ENCODE measurements around the gene MPC1L. TPM values are rescaled to one million over a fixed set of nuclear protein-coding genes. Genes with fewer than 3 reads are reported as not detected.

The MPC1L gene
- total RNA-seq, 1 donor from 2014 or later = not detected

GRCh38 chrX:40622479-40623138 is 619 bp upstream of the MPC1L start:
- no peaks in the 10 kb centered on the region for H3K36me3 Mint-ChIP-seq
- no peak for DNase-seq (ENCODE audit: low spot score in 2 of 2, unreplicated experiment in 2 of 2)
- TF ChIP-seq CTCF (IDR thresholded peaks at IDR 0.05; ENCODE audit: unreplicated experiment) = no peak
- no peaks in the 10 kb centered on the region for H3K27me3 Mint-ChIP-seq (ENCODE audit: low read depth)
- H3K9me3 Mint-ChIP-seq = peaks cover 23% of the 10 kb centered on the region
- no peak overlapping the region for H3K4me3 Mint-ChIP-seq
- no peaks in the 10 kb centered on the region for H3K4me1 Mint-ChIP-seq
- H3K27ac Mint-ChIP-seq = no peak overlapping the region

GRCh38 chrX:40623665-40624064 is 437 bp downstream of the MPC1L start:
- no peaks in the 10 kb centered on the region for H3K4me1 Mint-ChIP-seq
- peaks cover 25% of the 10 kb centered on the region for H3K9me3 Mint-ChIP-seq
- H3K4me3 Mint-ChIP-seq = no peak overlapping the region
- no peak for TF ChIP-seq CTCF (IDR thresholded peaks at IDR 0.05; ENCODE audit: unreplicated experiment)
- no peak overlapping the region for H3K27ac Mint-ChIP-seq
- H3K27me3 Mint-ChIP-seq (ENCODE audit: low read depth) = no peaks in the 10 kb centered on the region
- peaks cover 5% of the 10 kb centered on the region for H3K36me3 Mint-ChIP-seq
- DNase-seq (ENCODE audit: low spot score in 2 of 2, unreplicated experiment in 2 of 2) = no peak

GRCh38 chrX:40625294-40625693 is 2.1 kb downstream of the MPC1L start:
- no peaks in the 10 kb centered on the region for H3K27me3 Mint-ChIP-seq (ENCODE audit: low read depth)
- H3K4me3 Mint-ChIP-seq = no peak overlapping the region
- H3K4me1 Mint-ChIP-seq = no peaks in the 10 kb centered on the region
- H3K27ac Mint-ChIP-seq = no peak overlapping the region
- no peak for DNase-seq (ENCODE audit: low spot score in 2 of 2, unreplicated experiment in 2 of 2)
- TF ChIP-seq CTCF (IDR thresholded peaks at IDR 0.05; ENCODE audit: unreplicated experiment) = no peak
- peaks cover 25% of the 10 kb centered on the region for H3K9me3 Mint-ChIP-seq
- peaks cover 5% of the 10 kb centered on the region for H3K36me3 Mint-ChIP-seq

DNA sequence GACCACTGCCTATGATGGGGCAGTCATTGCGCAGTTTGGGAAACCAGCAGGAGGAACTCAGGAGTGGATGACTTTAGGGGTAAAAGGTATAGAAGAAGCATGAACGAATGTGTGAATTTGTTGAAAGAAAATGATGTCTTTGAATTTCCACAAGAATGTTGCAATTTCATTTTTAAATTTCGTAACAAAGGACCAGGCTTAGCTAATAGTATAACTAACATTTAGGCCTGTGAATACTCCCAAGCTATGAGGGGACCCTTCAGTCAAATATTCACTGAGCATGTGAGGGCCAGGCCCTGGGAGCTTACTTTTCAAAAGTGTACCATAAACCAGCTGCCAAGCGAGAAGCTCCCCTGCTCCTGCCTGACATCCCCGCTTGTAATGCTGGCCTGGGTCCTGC is 5.3 kb downstream of the MPC1L start:
- no peak for DNase-seq (ENCODE audit: low spot score in 2 of 2, unreplicated experiment in 2 of 2)
- Mint-ChIP-seq H3K4me3 (no peak overlapping the region), H3K9me3 (peaks cover 25% of the 10 kb centered on the region), H3K27ac (no peak overlapping the region), H3K36me3 (peaks cover 10% of the 10 kb centered on the region), H3K27me3 (ENCODE audit: low read depth) (no peaks in the 10 kb centered on the region), H3K4me1 (no peaks in the 10 kb centered on the region)
- no peak for TF ChIP-seq CTCF (IDR thresholded peaks at IDR 0.05; ENCODE audit: unreplicated experiment)

- Mint-ChIP-seq H3K27ac (no peak overlapping the region), H3K4me1 (no peaks in the 10 kb centered on the region), H3K9me3 (peaks cover 14% of the 10 kb centered on the region), H3K27me3 (ENCODE audit: low read depth) (no peaks in the 10 kb centered on the region), H3K36me3 (peaks cover 27% of the 10 kb centered on the region), H3K4me3 (no peak overlapping the region)
- DNase-seq (ENCODE audit: low spot score in 2 of 2, unreplicated experiment in 2 of 2) = no peak
- no peak for TF ChIP-seq CTCF (IDR thresholded peaks at IDR 0.05; ENCODE audit: unreplicated experiment)
Observed at GRCh38 chrX:40632199-40632598, 9.0 kb downstream of the MPC1L start.

- H3K9me3 Mint-ChIP-seq = peaks cover 11% of the 10 kb centered on the region
- no peaks in the 10 kb centered on the region for H3K27me3 Mint-ChIP-seq (ENCODE audit: low read depth)
- H3K4me3 Mint-ChIP-seq = no peak overlapping the region
- no peak for TF ChIP-seq CTCF (IDR thresholded peaks at IDR 0.05; ENCODE audit: unreplicated experiment)
- no peak for DNase-seq (ENCODE audit: low spot score in 2 of 2, unreplicated experiment in 2 of 2)
- peaks cover 17% of the 10 kb centered on the region for H3K36me3 Mint-ChIP-seq
- no peaks in the 10 kb centered on the region for H3K4me1 Mint-ChIP-seq
- H3K27ac Mint-ChIP-seq = no peak overlapping the region
Observed at GRCh38 chrX:40637687-40638086, 14.5 kb downstream of the MPC1L start.
